NT2/D1 (cell line): Measurements from ENCODE around the gene AIRE.

ENCODE experiments used
- DNase-seq: peaks from one replicate; pipeline ENCODE4 v3.0.0-alpha.2; 2011; ENCODE audit warnings: low read depth, low spot score
- H3K27me3 ChIP-seq: 2 replicates; pipeline ENCODE4 v1.6.0; 2011; ENCODE audit warnings: mild to moderate bottlenecking; ENCODE audit not compliant: insufficient read length, insufficient read depth
- H3K36me3 ChIP-seq: 2 replicates; pipeline ENCODE4 v1.6.1; 2011; ENCODE audit warnings: mild to moderate bottlenecking, low read length, mixed read lengths; ENCODE audit not compliant: insufficient read depth, insufficient read length
- H3K4me1 ChIP-seq: 2 replicates; pipeline ENCODE4 v1.5.1; 2011; ENCODE audit not compliant: insufficient read depth, insufficient read length
- H3K4me3 ChIP-seq: 2 replicates; pipeline ENCODE4 v1.5.1; 2011; ENCODE audit warnings: low read depth; ENCODE audit not compliant: insufficient read length
- H3K9ac ChIP-seq: 2 replicates; pipeline ENCODE4 v1.6.0; 2011; ENCODE audit warnings: low read depth; ENCODE audit not compliant: insufficient read length
- H3K9me3 ChIP-seq: 2 replicates; pipeline ENCODE4 v1.5.1; 2011; ENCODE audit warnings: mild to moderate bottlenecking, low read length; ENCODE audit not compliant: insufficient read depth
- SUZ12 ChIP-seq: IDR thresholded peaks from 2 replicates; pipeline ENCODE4 v1.6.1; 2011; ENCODE audit not compliant: insufficient read length, insufficient read depth; ENCODE audit errors: extremely low read depth
- YY1 ChIP-seq: IDR thresholded peaks from 2 replicates; pipeline ENCODE4 v1.6.1; 2011; ENCODE audit not compliant: insufficient read length, insufficient read depth
- ZNF274 ChIP-seq: IDR thresholded peaks from 2 replicates; pipeline ENCODE4 v1.6.1; 2011; ENCODE audit warnings: mild to moderate bottlenecking, low read depth, low read length

The AIRE gene

GRCh38 chr21:44253832-44254710 lies 31.6 kb upstream of the AIRE start:
- H3K27me3 ChIP-seq = no peaks in the 10 kb centered on the region
- no peaks in the 10 kb centered on the region for H3K36me3 ChIP-seq
- no peak for DNase-seq
- no peak overlapping the region for H3K9ac ChIP-seq
- H3K4me3 ChIP-seq = no peak overlapping the region
- H3K9me3 ChIP-seq = no peaks in the 10 kb centered on the region
- TF ChIP-seq YY1 (no peak), SUZ12 (no peak), ZNF274 (no peak)
- H3K4me1 ChIP-seq = peaks cover 10% of the 10 kb centered on the region

- no peak overlapping the region for H3K9ac ChIP-seq
- H3K27me3 ChIP-seq = no peaks in the 10 kb centered on the region
- TF ChIP-seq YY1 (no peak), ZNF274 (no peak), SUZ12 (no peak)
- no peak overlapping the region for H3K4me3 ChIP-seq
- no peaks in the 10 kb centered on the region for H3K36me3 ChIP-seq
- no peak for DNase-seq
- no peaks in the 10 kb centered on the region for H3K9me3 ChIP-seq
- peaks cover 10% of the 10 kb centered on the region for H3K4me1 ChIP-seq
Observed at GRCh38 chr21:44255511-44255981, 30.1 kb upstream of the AIRE start.

GRCh38 chr21:44258056-44258725 lies 27.5 kb upstream of the AIRE start:
- no peaks in the 10 kb centered on the region for H3K27me3 ChIP-seq
- peaks cover 20% of the 10 kb centered on the region for H3K4me1 ChIP-seq
- TF ChIP-seq ZNF274 (no peak), YY1 (no peak), SUZ12 (no peak)
- H3K36me3 ChIP-seq = no peaks in the 10 kb centered on the region
- DNase-seq = no peak
- H3K9ac ChIP-seq = no peak overlapping the region
- H3K4me3 ChIP-seq = no peak overlapping the region
- H3K9me3 ChIP-seq = no peaks in the 10 kb centered on the region

- Histone ChIP-seq H3K4me1 (peaks cover 20% of the 10 kb centered on the region), H3K4me3 (no peak overlapping the region), H3K36me3 (no peaks in the 10 kb centered on the region), H3K9me3 (no peaks in the 10 kb centered on the region), H3K27me3 (no peaks in the 10 kb centered on the region), H3K9ac (no peak overlapping the region)
- TF ChIP-seq YY1 (no peak), SUZ12 (no peak)
- DNase-seq = no peak
Observed at GRCh38 chr21:44259082-44259705, 26.5 kb upstream of the AIRE start.

GRCh38 chr21:44260066-44260465 lies 25.6 kb upstream of the AIRE start:
- DNase-seq = no peak
- Histone ChIP-seq H3K9me3 (no peaks in the 10 kb centered on the region), H3K4me1 (peaks cover 17% of the 10 kb centered on the region), H3K4me3 (no peak overlapping the region), H3K9ac (no peak overlapping the region), H3K27me3 (no peaks in the 10 kb centered on the region), H3K36me3 (no peaks in the 10 kb centered on the region)
- TF ChIP-seq YY1 (no peak), SUZ12 (no peak), ZNF274 (no peak)

GRCh38 chr21:44260791-44261631 lies 24.7 kb upstream of the AIRE start:
- no peaks in the 10 kb centered on the region for H3K27me3 ChIP-seq
- H3K9me3 ChIP-seq = no peaks in the 10 kb centered on the region
- H3K4me3 ChIP-seq = no peak overlapping the region
- peaks cover 15% of the 10 kb centered on the region for H3K4me1 ChIP-seq
- DNase-seq = no peak
- H3K36me3 ChIP-seq = no peaks in the 10 kb centered on the region
- TF ChIP-seq SUZ12 (no peak), ZNF274 (no peak)
- no peak overlapping the region for H3K9ac ChIP-seq
